ENCODE measurements around the gene YWHAQ.

- TF ChIP-seq POLR2A (IDR thresholded peaks at IDR 0.05) (no peak), CTCF (IDR thresholded peaks at IDR 0.05) (no peak)
Observed at GRCh38 chr2:9599430-9599829, 31.4 kb downstream of the YWHAQ start.

Data from testis (tissue), 2 donors.